H1 (cell line): ENCODE results near the gene EPS8L1. TPM values are rescaled to one million over a fixed set of nuclear protein-coding genes. Genes with fewer than 3 reads are reported as not detected.

Experiments used
- CHD1 ChIP-seq: IDR thresholded peaks from 2 replicates; pipeline ENCODE4 v1.6.1; 2012; ENCODE audit warnings: low read depth, low read length, improper control_type of control experiment
- CHD7 ChIP-seq: fragments of 300-600 bp; sonication (generic); IDR thresholded peaks from 2 replicates; pipeline ENCODE4 v1.7.1; 2012; ENCODE audit warnings: low read length, moderate library complexity, mild to moderate bottlenecking, inconsistent platforms; ENCODE audit not compliant: insufficient replicate concordance
- CTBP2 ChIP-seq: IDR thresholded peaks from 2 replicates; pipeline ENCODE4 v1.7.0; 2011; ENCODE audit warnings: borderline replicate concordance, mild to moderate bottlenecking, moderate library complexity, mixed read lengths, low read length; ENCODE audit not compliant: insufficient read depth, insufficient read length
- EGR1 ChIP-seq: IDR thresholded peaks from 2 replicates; pipeline ENCODE4 v1.6.1; 2011; ENCODE audit warnings: low read depth, low read length, borderline replicate concordance
- MAX ChIP-seq: IDR thresholded peaks from 2 replicates; pipeline ENCODE4 v1.6.1; 2012; ENCODE audit warnings: inconsistent platforms
- SP2 ChIP-seq: IDR thresholded peaks from 2 replicates; pipeline ENCODE4 v1.6.1; 2012; ENCODE audit warnings: mild to moderate bottlenecking, low read length, inconsistent platforms
- polyA plus RNA-seq, 7 experiments: library from polyadenylated mRNA; depleted of rRNA in 3 of 7; stranded (reverse) in 5 of 7; unstranded in 2 of 7; fragments of >200 nt in 5 of 7; fragments of 200-250 nt in 2 of 7; gene quantifications; 1 replicate in 5 of 7; 2 replicates in 1 of 7; 4 replicates in 1 of 7; pipeline versions ENCODE4 v1.2.1 to v1.2.3, GENCODE V29; 2011 to 2013; ENCODE audit warnings: missing spikeins in 2 of 7, mixed read lengths in 2 of 7
- total RNA-seq: library from RNA; stranded (reverse); fragmentation: NEBNext Ultra II Directional; extraction: Animal tissue kit (Norgen Biotek cat#: 25700); gene quantifications from 2 replicates; pipeline ENCODE4 v1.2.1, GENCODE V29; 2021

The EPS8L1 gene
- total and polyA plus RNA-seq, 2 of the 8 experiments (the other 6 are each of a cell fraction or from before 2014, with no cell fraction given): 19.8 to 30.2 TPM

GRCh38 chr19:55056827-55057226 lies 18.8 kb upstream of the EPS8L1 start (continued):
- TF ChIP-seq CHD7: no peak
- TF ChIP-seq CHD1: no peak
- TF ChIP-seq SP2: no peak
- no peak for TF ChIP-seq CTBP2
- no peak for TF ChIP-seq EGR1
- TF ChIP-seq MAX: no peak
